SH-SY5Y (cell line): ENCODE measurements around the gene ENTR1.

Experiments used
- GATA2 ChIP-seq: IDR thresholded peaks from 2 replicates; pipeline ENCODE4 v1.6.1; 2011; ENCODE audit warnings: mild to moderate bottlenecking, low read depth, low read length
- GATA3 ChIP-seq: IDR thresholded peaks from 2 replicates; pipeline ENCODE4 v1.6.1; 2011; ENCODE audit warnings: low read depth, mild to moderate bottlenecking, low read length, moderate library complexity

The ENTR1 gene

GRCh38 chr9:136410500-136411287, at the start of gene ENTR1, which contains the start of gene PMPCA:
TSS of gene ENTR1 (minus strand) at chr9:136410614. CDS start at chr9:136410397, 217 bp downstream.
TSS of gene PMPCA (plus strand) at chr9:136410658. CDS start at chr9:136410669, 11 bp downstream.
- no peak for TF ChIP-seq GATA3

- TF ChIP-seq GATA2 (no peak), GATA3 (no peak)
These were observed 49.0 kb upstream of the ENTR1 start for GRCh38 chr9:136459425-136459824.

GRCh38 chr9:136457326-136457725, 46.9 kb upstream of the ENTR1 start:
- TF ChIP-seq GATA2: no peak
- no peak for TF ChIP-seq GATA3

- TF ChIP-seq GATA2: no peak
- TF ChIP-seq GATA3: no peak
These were observed 45.8 kb upstream of the ENTR1 start for GRCh38 chr9:136456258-136456657.

GRCh38 chr9:136455043-136456002, 44.9 kb upstream of the ENTR1 start:
- TF ChIP-seq GATA2 (no peak), GATA3 (no peak)

GRCh38 chr9:136454026-136454796, 43.8 kb upstream of the ENTR1 start:
- TF ChIP-seq GATA2: no peak
- TF ChIP-seq GATA3: no peak

- no peak for TF ChIP-seq GATA3
- TF ChIP-seq GATA2: no peak
These were observed 42.9 kb upstream of the ENTR1 start for GRCh38 chr9:136453326-136453725.

- TF ChIP-seq GATA2 (no peak), GATA3 (no peak)
These were observed 40.9 kb upstream of the ENTR1 start for GRCh38 chr9:136451221-136451877.

- TF ChIP-seq GATA3 (no peak), GATA2 (no peak)
These were observed 38.2 kb upstream of the ENTR1 start for GRCh38 chr9:136448655-136449054.

GRCh38 chr9:136447173-136447778, 36.9 kb upstream of the ENTR1 start:
- TF ChIP-seq GATA3: no peak
- TF ChIP-seq GATA2: no peak

- TF ChIP-seq GATA2 (no peak), GATA3 (no peak)
These were observed 35.4 kb upstream of the ENTR1 start for GRCh38 chr9:136445799-136446198.

GRCh38 chr9:136444102-136444501, 33.7 kb upstream of the ENTR1 start:
- TF ChIP-seq GATA2: no peak
- TF ChIP-seq GATA3: no peak

GRCh38 chr9:136443687-136444086, 33.3 kb upstream of the ENTR1 start:
- TF ChIP-seq GATA3 (no peak), GATA2 (no peak)
